WTC11 (cell line): Measurements from ENCODE around the gene SIM2. TPM values are rescaled to one million over a fixed set of nuclear protein-coding genes. Genes with fewer than 3 reads are reported as not detected.

ENCODE experiments used
- ATAC-seq: fragments of 200-7000 bp; cut with Tn5 transposase; 2 replicates; pipeline ENCODE4 v1.10.0; 2021; ENCODE audit warnings: mild to moderate bottlenecking, moderate library complexity
- CTCF ChIA-PET: fragments of 300-600 bp; sonication (Branson Sonifier 250); formaldehyde crosslinking; loops from one replicate; lab custom pipeline; 2021; ENCODE audit warnings: antibody characterized with exemption; lab: Charles Lee
- POLR2A ChIA-PET: fragments of 350-600 bp; sonication (Branson Sonifier 250); formaldehyde crosslinking; loops from one replicate; lab custom pipeline; 2021; ENCODE audit warnings: antibody characterized with exemption; lab: Charles Lee
- DNase-seq: peaks from one replicate; pipeline ENCODE4 v3.0.0; 2021; ENCODE audit warnings: low spot score
- H3K27ac Mint-ChIP-seq: 2 replicates; pipeline ENCODE4 v1.8.0; 2021; ENCODE audit warnings: mixed read lengths
- H3K27me3 Mint-ChIP-seq: 2 replicates; pipeline ENCODE4 v1.8.0; 2021; ENCODE audit warnings: low read depth, mild to moderate bottlenecking, moderate library complexity, mixed read lengths
- H3K36me3 Mint-ChIP-seq: 2 replicates; pipeline ENCODE4 v1.8.0; 2021; ENCODE audit warnings: mixed read lengths
- H3K4me1 Mint-ChIP-seq: 2 replicates; pipeline ENCODE4 v1.8.0; 2022; ENCODE audit warnings: mixed read lengths
- H3K4me3 Mint-ChIP-seq: 2 replicates; pipeline ENCODE4 v1.8.0; 2021; ENCODE audit warnings: mild to moderate bottlenecking, moderate library complexity, mixed read lengths
- H3K9me3 Mint-ChIP-seq: 2 replicates; pipeline ENCODE4 v1.8.0; 2021; ENCODE audit warnings: mixed read lengths
- AFF4 ChIP-seq: sonication (generic); formaldehyde crosslinking; IDR thresholded peaks from 2 replicates; pipeline ENCODE4 v1.8.1; 2023; ENCODE audit warnings: mild to moderate bottlenecking, missing genetic modification reagents, borderline replicate concordance
- CREM ChIP-seq: sonication (generic); formaldehyde crosslinking; IDR thresholded peaks from 2 replicates; pipeline ENCODE4 v1.8.1; 2022; ENCODE audit warnings: mild to moderate bottlenecking, missing genetic modification reagents, moderate library complexity
- CTCF ChIP-seq: fragments of 200-600 bp; IDR thresholded peaks from 2 replicates; pipeline ENCODE4 v1.8.0; 2022; ENCODE audit warnings: antibody characterized with exemption
- ETV6 ChIP-seq: sonication (generic); formaldehyde crosslinking; IDR thresholded peaks from 2 replicates; pipeline ENCODE4 v1.8.1; 2022; ENCODE audit warnings: mild to moderate bottlenecking, missing genetic modification reagents
- FOXP4 ChIP-seq: sonication (generic); formaldehyde crosslinking; IDR thresholded peaks from 2 replicates; pipeline ENCODE4 v1.8.0; 2022; ENCODE audit warnings: mild to moderate bottlenecking, missing genetic modification reagents
- HMGA2 ChIP-seq: fragments of 250-450 bp; sonication (Bioruptor Pico); IDR thresholded peaks from 2 replicates; pipeline ENCODE4 v1.4.0; 2021; ENCODE audit warnings: mild to moderate bottlenecking, moderate library complexity
- IRF1 ChIP-seq: sonication (generic); formaldehyde crosslinking; IDR thresholded peaks from 2 replicates; pipeline ENCODE4 v1.8.0; 2023; ENCODE audit warnings: missing genetic modification reagents
- MYBL2 ChIP-seq: sonication (generic); formaldehyde crosslinking; IDR thresholded peaks from 2 replicates; pipeline ENCODE4 v1.8.1; 2023; ENCODE audit warnings: mild to moderate bottlenecking, moderate library complexity, missing genetic modification reagents
- NR2C2 ChIP-seq: sonication (generic); formaldehyde crosslinking; IDR thresholded peaks from 2 replicates; pipeline ENCODE4 v1.8.0; 2022; ENCODE audit warnings: mild to moderate bottlenecking, missing genetic modification reagents
- OVOL2 ChIP-seq: fragments of 250-450 bp; sonication (Bioruptor Pico); IDR thresholded peaks from 2 replicates; pipeline ENCODE4 v1.9.0; 2021; ENCODE audit warnings: mild to moderate bottlenecking, borderline replicate concordance
- PRDM15 ChIP-seq: sonication (generic); formaldehyde crosslinking; IDR thresholded peaks from 2 replicates; pipeline ENCODE4 v1.8.0; 2022; ENCODE audit warnings: missing genetic modification reagents
- PRRX2 ChIP-seq: fragments of 250-450 bp; sonication (Bioruptor Pico); IDR thresholded peaks from 2 replicates; pipeline ENCODE4 v1.8.0; 2021; ENCODE audit warnings: mild to moderate bottlenecking
- SMAD3 ChIP-seq: sonication (generic); formaldehyde crosslinking; IDR thresholded peaks from 2 replicates; pipeline ENCODE4 v1.8.0; 2022; ENCODE audit warnings: missing genetic modification reagents, mild to moderate bottlenecking, borderline replicate concordance
- STAT6 ChIP-seq: sonication (generic); formaldehyde crosslinking; conservative IDR thresholded peaks from 2 replicates; pipeline ENCODE4 v1.8.1; 2023; ENCODE audit warnings: mild to moderate bottlenecking, low read depth, missing genetic modification reagents, moderate library complexity
- ZNF281 ChIP-seq: sonication (generic); formaldehyde crosslinking; IDR thresholded peaks from 2 replicates; pipeline ENCODE4 v1.8.0; 2023; ENCODE audit warnings: mild to moderate bottlenecking, missing genetic modification reagents
- ZNF425 ChIP-seq: fragments of 250-450 bp; sonication (Bioruptor Pico); conservative IDR thresholded peaks from 2 replicates; pipeline ENCODE4 v1.9.0; 2021; ENCODE audit warnings: mild to moderate bottlenecking
- total RNA-seq: library from RNA; stranded (reverse); gene quantifications from 3 replicates; pipeline ENCODE4 v1.2.3, GENCODE V29; 2021

SIM2 gene
- total RNA-seq, 1 experiment from 2014 or later: 0.17 TPM

- TF ChIP-seq PRRX2: no peak
- TF ChIP-seq IRF1: no peak
- no peak for TF ChIP-seq CTCF
- no peak for TF ChIP-seq AFF4
- TF ChIP-seq SMAD3: no peak
- TF ChIP-seq HMGA2 (CRISPR knock-in tag): no peak
- no peak for TF ChIP-seq ZNF425 (CRISPR knock-in tag)
- TF ChIP-seq ZNF281 (CRISPR knock-in tag): no peak
- no peak for TF ChIP-seq NR2C2 (CRISPR knock-in tag)
- TF ChIP-seq CREM (CRISPR knock-in tag): no peak
- no peak for TF ChIP-seq FOXP4 (CRISPR knock-in tag)
- TF ChIP-seq, all 79 proteins: peak for 0
These were observed 36.2 kb downstream of the SIM2 start (continued) for GRCh38 chr21:36735201-36735515.

- Mint-ChIP-seq H3K36me3 (no peaks in the 10 kb centered on the region), H3K27ac (no peak overlapping the region), H3K9me3 (no peaks in the 10 kb centered on the region), H3K4me3 (no peak overlapping the region), H3K27me3 (no peaks in the 10 kb centered on the region; the same call in none of the 2 replicates), H3K4me1 (peaks cover 10% of the 10 kb centered on the region)
- ChIA-PET POLR2A (no interaction called here), CTCF (interaction anchor here (0.8 to 2.5 kb wide), 4 partner anchors 8 to 119 kb away, joined by 3 to 9 read pairs (median 6); no protein-coding TSS in a partner anchor)
- DNase-seq (no peak), ATAC-seq (no peak)
- no peak for TF ChIP-seq SMAD3
- TF ChIP-seq MYBL2 (CRISPR knock-in tag): no peak
- TF ChIP-seq PRDM15 (CRISPR knock-in tag): no peak
- no peak for TF ChIP-seq OVOL2 (CRISPR knock-in tag)
- TF ChIP-seq STAT6: no peak
- TF ChIP-seq ETV6 (CRISPR knock-in tag): no peak
These were observed 36.9 kb downstream of the SIM2 start for GRCh38 chr21:36735724-36736320.
